Liver (tissue), 9 donors: Measurements from ENCODE around the gene CYB561A3. TPM values are rescaled to one million over a fixed set of nuclear protein-coding genes. Genes with fewer than 3 reads are reported as not detected.

Experiments used
- DNase-seq: peaks from one replicate; pipeline ENCODE4 v3.0.0-alpha.2; 2017; ENCODE audit warnings: low spot score
- H3K27ac ChIP-seq, 2 donors: one replicate each; pipeline ENCODE4 v1.7.0; 2013; ENCODE audit warnings: inconsistent platforms in 2 of 2, low read length in 2 of 2, control low read depth in 1 of 2, low read depth in 1 of 2, mild to moderate bottlenecking in 1 of 2
- H3K27me3 ChIP-seq, 4 donors: one replicate each; pipeline versions ENCODE4 v1.6.1 to v1.7.0; 2013; ENCODE audit warnings: low read length in 3 of 4, inconsistent platforms in 1 of 4, mild to moderate bottlenecking in 1 of 4, moderate library complexity in 1 of 4; ENCODE audit not compliant: control insufficient read depth in 4 of 4, insufficient read depth in 4 of 4
- H3K36me3 ChIP-seq, 4 donors: one replicate each; pipeline versions ENCODE4 v1.6.1 to v1.7.0; 2013; ENCODE audit warnings: low read length in 3 of 4, mild to moderate bottlenecking in 3 of 4, low read depth in 1 of 4, moderate library complexity in 1 of 4; ENCODE audit not compliant: control insufficient read depth in 4 of 4, insufficient read depth in 3 of 4
- H3K4me1 ChIP-seq, 4 donors: one replicate each; pipeline versions ENCODE4 v1.6.1 to v1.7.0; 2013; ENCODE audit warnings: low read length in 3 of 4, mild to moderate bottlenecking in 3 of 4, moderate library complexity in 1 of 4; ENCODE audit not compliant: control insufficient read depth in 4 of 4, insufficient read depth in 4 of 4
- H3K4me3 ChIP-seq, 3 donors: one replicate each; pipeline versions ENCODE4 v1.6.1 to v1.7.0; 2013; ENCODE audit warnings: low read length in 3 of 3, control low read depth in 1 of 3, low read depth in 1 of 3, mild to moderate bottlenecking in 1 of 3
- H3K9ac ChIP-seq, 2 donors: one replicate each; pipeline ENCODE4 v1.7.0; 2013; ENCODE audit warnings: low read length in 2 of 2, mild to moderate bottlenecking in 2 of 2, moderate library complexity in 2 of 2, control low read depth in 1 of 2, low read depth in 1 of 2
- H3K9me3 ChIP-seq, 4 donors: one replicate each; pipeline versions ENCODE4 v1.6.1 to v1.7.0; 2013; ENCODE audit warnings: low read length in 3 of 4; ENCODE audit not compliant: control insufficient read depth in 4 of 4
- EGR1 ChIP-seq, 2 donors: IDR thresholded peaks; 2 replicates each; pipeline ENCODE4 v1.6.1; 2016 to 2018; ENCODE audit warnings: antibody characterized with exemption in 2 of 2, low read depth in 2 of 2
- GABPA ChIP-seq, 2 donors: IDR thresholded peaks in 1 of 2; conservative IDR thresholded peaks in 1 of 2; 2 replicates each; pipeline ENCODE4 v1.6.1; 2016; ENCODE audit warnings: antibody characterized with exemption in 2 of 2, mild to moderate bottlenecking in 1 of 2, moderate library complexity in 1 of 2
- HNF4A ChIP-seq, 2 donors: conservative IDR thresholded peaks; 2 replicates each; pipeline ENCODE4 v1.6.1; 2016; ENCODE audit warnings: antibody characterized with exemption in 2 of 2, mild to moderate bottlenecking in 2 of 2
- HNF4G ChIP-seq: IDR thresholded peaks from 2 replicates; pipeline ENCODE4 v1.6.1; 2016; ENCODE audit warnings: antibody characterized with exemption
- NR2F2 ChIP-seq: IDR thresholded peaks from 2 replicates; pipeline ENCODE4 v1.6.1; 2016; ENCODE audit warnings: antibody characterized with exemption
- REST ChIP-seq: IDR thresholded peaks from 2 replicates; pipeline ENCODE4 v1.6.1; 2016; ENCODE audit warnings: antibody characterized with exemption, mild to moderate bottlenecking
- SP1 ChIP-seq: IDR thresholded peaks from 2 replicates; pipeline ENCODE4 v1.6.1; 2018; ENCODE audit warnings: antibody characterized with exemption, mild to moderate bottlenecking
- TAF1 ChIP-seq: conservative IDR thresholded peaks from 2 replicates; pipeline ENCODE4 v1.6.1; 2016; ENCODE audit warnings: antibody characterized with exemption, mild to moderate bottlenecking
- YY1 ChIP-seq: IDR thresholded peaks from 2 replicates; pipeline ENCODE4 v1.6.1; 2016; ENCODE audit warnings: antibody characterized with exemption, mild to moderate bottlenecking
- ZBTB33 ChIP-seq: IDR thresholded peaks from 2 replicates; pipeline ENCODE4 v1.6.1; 2016; ENCODE audit warnings: antibody characterized with exemption
- WGBS: extraction: QIAGEN DNeasy Blood & Tissue Kit; methylation state at CpG from one replicate; pipeline ENCODE4 v1.1.7; 2013; 5-methylcytosine and 5-hydroxymethylcytosine counted together
- polyA plus RNA-seq, 2 donors: library from polyadenylated mRNA; stranded (reverse) in 1 of 2; unstranded in 1 of 2; fragments of 200-250 nt in 1 of 2; fragments of >200 nt in 1 of 2; fragmentation: Nextera tagmentation in 1 of 2; extraction: Ambion mirVana in 1 of 2; gene quantifications; one replicate each; pipeline versions ENCODE4 v1.2.1 to v1.2.3, GENCODE V29; 2013 to 2015
- total RNA-seq, 2 donors: library from RNA; depleted of rRNA; stranded (reverse); fragments of >200 nt; gene quantifications; one replicate each; pipeline ENCODE4 v1.2.3, GENCODE V29; 2014
- TF ChIP-seq, protein P1 (sequence below): IDR thresholded peaks from 2 replicates; pipeline ENCODE4 v1.6.1; 2016; ENCODE audit warnings: antibody characterized with exemption
- TF ChIP-seq, protein P2 (sequence below): IDR thresholded peaks from 2 replicates; pipeline ENCODE4 v1.6.1; 2016; ENCODE audit warnings: antibody characterized with exemption
- donor health status: healthy.
- donor health status: healthy.
- donor health status: healthy.
- donor health status: healthy.
- donor health status: healthy.

Gene CYB561A3
- total and polyA plus RNA-seq, 4 donors = 20.2 to 36.5 (median 28.4) TPM

DNA sequence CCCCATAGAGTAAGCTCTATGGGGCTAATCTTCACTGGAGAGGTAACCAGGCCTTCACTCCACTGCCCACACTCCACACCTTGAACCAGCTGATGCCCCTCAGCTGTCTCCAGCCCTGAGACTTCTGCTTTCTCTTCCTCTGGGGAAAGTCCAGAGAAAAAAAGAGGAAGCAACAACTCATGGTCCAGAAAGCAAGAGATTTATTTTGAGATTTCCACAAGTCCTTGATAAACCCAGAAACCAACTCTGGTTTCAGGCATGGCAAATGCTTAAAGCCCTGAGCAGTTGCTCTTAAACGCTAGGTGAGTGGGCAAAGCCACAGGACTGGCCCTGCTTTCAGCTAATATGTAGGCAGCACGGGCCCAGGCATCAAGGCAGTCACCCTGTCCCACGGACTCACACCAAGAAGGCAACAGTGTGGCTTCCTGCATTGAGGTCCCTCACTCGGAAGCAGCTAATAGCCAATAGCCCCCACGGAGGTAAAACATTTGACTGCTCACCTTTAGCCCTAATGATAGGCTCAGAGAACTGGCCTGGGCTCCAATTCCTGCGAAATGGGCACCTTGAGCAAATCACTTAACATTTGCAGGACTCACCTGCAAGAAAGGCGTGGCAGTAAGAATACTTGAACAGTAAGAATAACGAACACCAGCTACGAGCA is 4.3 kb downstream of the CYB561A3 start:
- Histone ChIP-seq H3K4me1 (peaks cover 2 to 20% (median 9%) of the 10 kb centered on the region in 4 donors), H3K36me3 (peaks cover 0 to 3% (median 0%) of the 10 kb centered on the region in 4 donors), H3K27me3 (no peaks in the 10 kb centered on the region), H3K9ac (no peak overlapping the region), H3K4me3 (no peak overlapping the region), H3K27ac (no peak overlapping the region), H3K9me3 (no peaks in the 10 kb centered on the region)
- no peak for DNase-seq
- TF ChIP-seq SP1 = no peak
- TF ChIP-seq, protein P1, sequence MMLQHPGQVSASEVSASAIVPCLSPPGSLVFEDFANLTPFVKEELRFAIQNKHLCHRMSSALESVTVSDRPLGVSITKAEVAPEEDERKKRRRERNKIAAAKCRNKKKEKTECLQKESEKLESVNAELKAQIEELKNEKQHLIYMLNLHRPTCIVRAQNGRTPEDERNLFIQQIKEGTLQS = no peak
- TF ChIP-seq GABPA (IDR thresholded peaks at IDR 0.05 in 1 of 2, conservative IDR thresholded peaks at IDR 0.05 in 1 of 2) = no peak
- WGBS = 92% methylated on average over 9 of the region's 9 CpGs

- Histone ChIP-seq H3K27me3 (no peaks in the 10 kb centered on the region), H3K4me1 (peaks cover 2 to 19% (median 10%) of the 10 kb centered on the region in 4 donors), H3K4me3 (no peak overlapping the region), H3K36me3 (peaks cover 0 to 3% (median 0%) of the 10 kb centered on the region in 4 donors), H3K27ac (no peak overlapping the region), H3K9ac (no peak overlapping the region), H3K9me3 (no peaks in the 10 kb centered on the region)
- TF ChIP-seq REST (no peak), HNF4A (conservative IDR thresholded peaks at IDR 0.05) (no peak), YY1 (no peak), EGR1 (IDR thresholded peaks at IDR 0.05; ENCODE audit: low read depth in 2 of 2) (no peak), NR2F2 (no peak), GABPA (IDR thresholded peaks at IDR 0.05 in 1 of 2, conservative IDR thresholded peaks at IDR 0.05 in 1 of 2) (no peak), TAF1 (no peak), ZBTB33 (no peak), HNF4G (no peak)
- TF ChIP-seq, protein P2, sequence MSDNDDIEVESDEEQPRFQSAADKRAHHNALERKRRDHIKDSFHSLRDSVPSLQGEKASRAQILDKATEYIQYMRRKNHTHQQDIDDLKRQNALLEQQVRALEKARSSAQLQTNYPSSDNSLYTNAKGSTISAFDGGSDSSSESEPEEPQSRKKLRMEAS = no peak
- TF ChIP-seq, protein P1 = no peak
- 92% methylated on average over 4 of the region's 4 CpGs for WGBS
- DNase-seq = no peak
Observed at GRCh38 chr11:61356706-61357105, 5.0 kb downstream of the CYB561A3 start.
